8988T (cell line): ENCODE data around the gene TENM3.

Experiments
- DNase-seq: peaks from one replicate; pipeline ENCODE4 v3.0.0; 2011

The TENM3 gene

GRCh38 chr4:182829196-182829595 lies 586.0 kb downstream of the TENM3 start:
- no peak for DNase-seq

- no peak for DNase-seq
Measured at GRCh38 chr4:182831376-182831775, 588.2 kb downstream of the TENM3 start.

- no peak for DNase-seq
Measured at GRCh38 chr4:182832352-182833120, 589.3 kb downstream of the TENM3 start.

- DNase-seq = no peak
Measured at GRCh38 chr4:182835006-182835740, 592.0 kb downstream of the TENM3 start.

- DNase-seq = no peak
Measured at GRCh38 chr4:182837831-182838230, 594.6 kb downstream of the TENM3 start.

GRCh38 chr4:182838535-182838934 lies 595.3 kb downstream of the TENM3 start:
- DNase-seq = no peak

- DNase-seq = no peak
Measured at GRCh38 chr4:182839256-182839655, 596.1 kb downstream of the TENM3 start.

GRCh38 chr4:182840108-182840507 lies 596.9 kb downstream of the TENM3 start:
- DNase-seq = no peak

GRCh38 chr4:182842104-182842600 lies 599.0 kb downstream of the TENM3 start:
- no peak for DNase-seq

- no peak for DNase-seq
Measured at GRCh38 chr4:182842759-182843390, 599.7 kb downstream of the TENM3 start.

GRCh38 chr4:182843808-182844325 lies 600.7 kb downstream of the TENM3 start:
- no peak for DNase-seq

GRCh38 chr4:182845618-182846017 lies 602.4 kb downstream of the TENM3 start:
- DNase-seq = no peak

- no peak for DNase-seq
Measured at GRCh38 chr4:182846036-182846435, 602.8 kb downstream of the TENM3 start.

GRCh38 chr4:182847576-182848450 lies 604.6 kb downstream of the TENM3 start:
- DNase-seq = no peak

- no peak for DNase-seq
Measured at GRCh38 chr4:182848685-182849084, 605.5 kb downstream of the TENM3 start.
